Body of pancreas (tissue), 4 donors: ENCODE measurements around the gene NOTUM. TPM values are rescaled to one million over a fixed set of nuclear protein-coding genes. Genes with fewer than 3 reads are reported as not detected.

Experiments used
- ATAC-seq: fragments of 150-250 bp; one replicate; pipeline ENCODE4 v1.9.1; 2016
- DNase-seq, 4 donors: peaks; one replicate each; pipeline ENCODE4 v3.0.0-alpha.2; 2019
- H3K27ac ChIP-seq, 4 donors: fragments of 200-600 bp; sonication (generic); 1 replicate in 3 of 4; 2 replicates in 1 of 4; pipeline versions ENCODE4 v1.5.1 to v1.6.1; 2016 to 2019; ENCODE audit warnings: mild to moderate bottlenecking in 1 of 4, mixed read lengths in 1 of 4, moderate library complexity in 1 of 4
- H3K27me3 ChIP-seq, 2 donors: fragments of 200-600 bp; sonication (generic); one replicate each; pipeline ENCODE4 v1.6.0; 2016; ENCODE audit warnings: mild to moderate bottlenecking in 1 of 2
- H3K36me3 ChIP-seq, 2 donors: fragments of 200-600 bp; sonication (generic); replicated peaks in 1 of 2; 2 replicates each; pipeline ENCODE4 v1.5.1; 2016; ENCODE audit warnings: low read depth in 2 of 2; ENCODE audit not compliant: insufficient read depth in 1 of 2
- H3K4me1 ChIP-seq: fragments of 200-600 bp; sonication (generic); one replicate; pipeline ENCODE4 v1.6.0; 2016
- H3K4me3 ChIP-seq, 2 donors: fragments of 200-600 bp; sonication (generic); 1 replicate in 1 of 2; 2 replicates in 1 of 2; pipeline ENCODE4 v1.5.1; 2016 to 2019
- H3K9me3 ChIP-seq, 3 donors: fragments of 200-600 bp; sonication (generic); 1 replicate in 2 of 3; 2 replicates in 1 of 3; pipeline ENCODE4 v1.5.1; 2016
- CTCF ChIP-seq, 7 experiments: fragments of 450-650 bp in 4 of 7; fragments of 200-600 bp in 3 of 7; sonication (generic) in 3 of 7; IDR thresholded peaks; one replicate each; pipeline ENCODE4 v1.5.1; 2016 to 2019; ENCODE audit warnings: antibody characterized with exemption in 7 of 7
- POLR2A ChIP-seq, 3 donors: fragments of 450-650 bp; IDR thresholded peaks; one replicate each; pipeline ENCODE4 v1.6.1; 2016; ENCODE audit warnings: antibody characterized with exemption in 3 of 3, mild to moderate bottlenecking in 2 of 3
- WGBS, 2 donors: methylation state at CpG; one replicate each; pipeline ENCODE4 v1.1.5; 2017; 5-methylcytosine and 5-hydroxymethylcytosine counted together
- intact Hi-C: fragments of 100-400 bp; cut with DNase I; formaldehyde crosslinking; loops from one replicate; pipeline ENCODE4 v1.15.1; 2023
- total RNA-seq, 2 donors: library from RNA; depleted of rRNA; stranded (reverse); fragments of >200 nt; gene quantifications; one replicate each; pipeline ENCODE4 v1.1.0, GENCODE V29; 2016

Gene NOTUM
- total RNA-seq, 2 donors from 2014 or later: 0.33 TPM; not detected in 1

DNA sequence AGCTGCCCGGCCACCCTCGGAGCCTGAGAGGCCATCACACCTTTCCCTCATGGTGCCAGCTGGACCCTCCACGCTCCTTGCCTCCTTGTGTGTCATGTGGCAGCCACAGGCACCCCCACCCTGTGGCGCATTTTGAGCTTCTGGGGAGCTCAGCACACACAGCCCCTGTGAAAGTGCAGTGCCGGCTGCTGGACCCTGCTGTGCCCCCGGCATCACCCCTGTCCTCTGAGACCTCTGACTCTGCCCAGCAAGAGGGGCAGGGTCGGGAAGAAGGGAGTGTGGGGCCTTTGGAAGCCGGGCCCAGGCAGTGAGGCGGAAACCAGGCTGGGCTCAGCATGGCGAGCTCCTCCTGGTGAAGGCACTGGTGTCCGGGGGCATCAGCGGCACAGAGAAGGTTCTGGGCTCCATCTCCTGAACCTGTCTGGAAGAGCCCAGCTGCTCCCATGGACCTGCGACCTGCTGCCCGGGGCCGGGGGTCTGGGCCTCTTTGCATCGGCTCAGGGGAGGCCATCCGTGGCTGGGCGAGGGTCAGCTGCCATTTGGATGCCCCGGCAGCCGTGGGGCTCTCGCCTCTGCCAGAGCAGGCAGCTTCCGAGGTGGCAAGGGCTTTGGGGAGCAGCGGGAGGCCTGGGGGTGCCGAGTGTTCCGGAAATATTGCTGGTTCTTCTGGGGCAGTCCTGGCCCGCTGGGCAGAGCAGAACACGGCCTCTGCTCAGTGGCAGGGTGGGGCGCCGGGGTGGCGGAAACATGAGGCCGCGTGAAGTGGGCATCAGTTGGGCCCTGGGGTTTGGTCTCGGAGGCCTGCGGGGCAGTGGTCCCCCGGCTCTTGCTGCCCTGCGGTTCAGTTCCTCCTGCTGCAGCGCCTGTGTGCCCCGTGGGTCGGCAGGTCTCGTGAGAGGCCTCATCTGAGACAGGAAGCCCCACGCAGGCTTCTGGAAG is 43.8 kb upstream of the NOTUM start:
- Histone ChIP-seq H3K27ac (no peak overlapping the region), H3K4me3 (no peak overlapping the region), H3K36me3 (no peaks in the 10 kb centered on the region), H3K27me3 (no peaks in the 10 kb centered on the region), H3K9me3 (no peaks in the 10 kb centered on the region), H3K4me1 (no peaks in the 10 kb centered on the region)
- DNase-seq: no peak
- TF ChIP-seq POLR2A (IDR thresholded peaks at IDR 0.05) (no peak), CTCF (IDR thresholded peaks at IDR 0.05) (no peak)
- intact Hi-C loops: no loop called here
- no peak for ATAC-seq
- 87 to 93% methylated on average over 19 to 40 of the region's 41 CpGs for WGBS, 2 donors

DNA sequence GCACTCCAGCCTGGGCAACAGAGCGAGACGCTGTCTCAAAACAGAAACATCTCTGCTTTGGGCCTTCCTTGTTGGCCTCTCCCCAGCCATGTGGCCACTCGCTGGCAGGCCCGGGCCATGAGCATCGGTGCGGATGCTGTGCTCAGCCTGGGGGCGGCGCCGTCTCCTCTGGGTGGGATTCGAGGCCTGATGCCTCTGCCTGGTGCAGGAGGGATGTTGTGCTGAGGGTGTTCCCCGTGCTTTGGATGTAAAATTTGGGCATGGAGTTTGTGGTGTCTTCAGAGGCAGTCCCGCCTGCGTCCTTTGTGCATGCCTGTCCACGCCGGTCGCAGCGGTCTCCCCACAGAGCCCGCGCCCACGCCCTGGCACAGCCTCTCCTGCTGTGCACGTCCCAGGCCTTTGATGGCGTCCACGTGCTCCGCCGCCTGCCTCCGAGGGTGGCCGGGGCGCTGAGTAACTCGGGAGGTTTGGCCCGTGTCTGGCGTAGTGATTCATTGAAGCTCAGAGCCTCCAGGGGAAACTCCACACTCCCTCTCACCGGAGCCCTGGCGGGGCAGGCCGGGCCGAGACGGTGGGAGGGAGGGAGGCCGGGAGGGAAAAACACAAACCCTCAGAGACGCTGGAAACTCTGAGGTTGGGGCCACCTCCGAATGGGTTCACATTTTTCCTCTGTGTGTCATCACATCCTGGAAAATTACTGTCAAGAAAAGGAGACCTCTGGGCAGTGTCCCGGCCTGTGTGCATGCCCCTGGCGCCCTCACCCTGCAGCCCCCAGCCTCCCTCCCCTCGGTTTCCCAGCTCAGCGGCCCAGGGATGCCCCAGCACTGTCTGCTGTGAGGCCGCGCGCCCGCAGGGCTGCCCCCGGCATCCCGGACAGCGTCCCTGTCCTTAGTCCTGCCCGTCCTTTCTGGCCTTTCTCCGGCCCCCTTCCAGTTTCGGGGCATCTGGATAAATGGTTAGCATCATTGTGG is 42.7 kb upstream of the NOTUM start:
- TF ChIP-seq POLR2A (IDR thresholded peaks at IDR 0.05): no peak
- TF ChIP-seq CTCF (IDR thresholded peaks at IDR 0.05): no peak
- WGBS, 2 donors: 80 to 86% methylated on average over 26 to 51 of the region's 53 CpGs
- intact Hi-C loops: no loop called here
- no peaks in the 10 kb centered on the region for H3K9me3 ChIP-seq
- no peak overlapping the region for H3K27ac ChIP-seq
- peak; percentile 41 for ATAC-seq
- H3K4me3 ChIP-seq: no peak overlapping the region
- peak in 1 of 4 donors; percentile 37 for DNase-seq
- no peaks in the 10 kb centered on the region for H3K36me3 ChIP-seq
- no peaks in the 10 kb centered on the region for H3K4me1 ChIP-seq
- no peaks in the 10 kb centered on the region for H3K27me3 ChIP-seq

DNA sequence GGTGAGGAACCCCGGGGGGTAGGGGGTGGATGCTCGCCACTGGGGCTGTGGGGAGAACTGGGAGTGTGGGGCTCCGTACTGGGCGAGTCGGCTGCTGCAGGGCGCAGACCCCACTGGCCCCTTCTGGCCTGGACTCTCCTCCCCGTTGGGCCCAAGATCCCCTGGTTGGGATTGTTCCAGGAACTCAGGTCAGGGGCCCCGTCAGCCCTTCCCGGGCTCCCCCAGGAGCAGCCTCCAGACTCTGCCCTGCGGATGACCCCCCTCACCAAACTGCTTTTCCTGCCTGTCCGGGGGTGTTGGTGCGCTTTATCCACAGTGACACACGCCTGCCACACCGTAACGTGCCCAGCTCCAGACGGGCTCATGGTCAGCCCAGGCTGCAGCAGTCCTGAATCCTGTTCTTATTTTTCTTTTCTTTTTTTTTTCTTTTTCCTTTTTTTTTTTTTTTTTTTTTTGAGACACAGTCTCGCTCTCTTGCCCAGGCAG is 40.6 kb upstream of the NOTUM start:
- Histone ChIP-seq H3K36me3 (no peaks in the 10 kb centered on the region), H3K27ac (no peak overlapping the region), H3K4me3 (no peak overlapping the region), H3K4me1 (no peaks in the 10 kb centered on the region), H3K27me3 (no peaks in the 10 kb centered on the region), H3K9me3 (no peaks in the 10 kb centered on the region)
- ATAC-seq (no peak), DNase-seq (no peak)
- TF ChIP-seq POLR2A (IDR thresholded peaks at IDR 0.05) (no peak), CTCF (IDR thresholded peaks at IDR 0.05) (no peak)
- 88 to 93% methylated on average over 10 to 17 of the region's 17 CpGs for WGBS, 2 donors
- intact Hi-C loops: no loop called here

GRCh38 chr17:82000803-82001570 is 40.0 kb upstream of the NOTUM start:
- WGBS, 2 donors: 79 to 87% methylated on average over 2 to 19 of the region's 32 CpGs
- H3K4me1 ChIP-seq: no peaks in the 10 kb centered on the region
- no peaks in the 10 kb centered on the region for H3K9me3 ChIP-seq
- intact Hi-C loops: no loop called here
- DNase-seq (no peak), ATAC-seq (no peak)
- no peak overlapping the region for H3K4me3 ChIP-seq
- H3K36me3 ChIP-seq: no peaks in the 10 kb centered on the region
- TF ChIP-seq POLR2A (IDR thresholded peaks at IDR 0.05): no peak
- no peak for TF ChIP-seq CTCF (IDR thresholded peaks at IDR 0.05)
- no peaks in the 10 kb centered on the region for H3K27me3 ChIP-seq
- no peak overlapping the region for H3K27ac ChIP-seq
